Liver (tissue), 3 donors: ENCODE measurements around the gene LY6G6C.

Experiments used
- CTCF ChIP-seq: fragments of 150-350 bp; IDR thresholded peaks from 2 replicates; pipeline ENCODE4 v1.5.1; 2017; ENCODE audit warnings: improper control_type of control experiment, low read depth, low read length; ENCODE audit not compliant: missing input control
- EGR1 ChIP-seq, 2 donors: IDR thresholded peaks; 2 replicates each; pipeline ENCODE4 v1.6.1; 2016 to 2018; ENCODE audit warnings: antibody characterized with exemption in 2 of 2, low read depth in 2 of 2
- GABPA ChIP-seq, 2 donors: IDR thresholded peaks in 1 of 2; conservative IDR thresholded peaks in 1 of 2; 2 replicates each; pipeline ENCODE4 v1.6.1; 2016; ENCODE audit warnings: antibody characterized with exemption in 2 of 2, mild to moderate bottlenecking in 1 of 2, moderate library complexity in 1 of 2
- HNF4A ChIP-seq, 2 donors: conservative IDR thresholded peaks; 2 replicates each; pipeline ENCODE4 v1.6.1; 2016; ENCODE audit warnings: antibody characterized with exemption in 2 of 2, mild to moderate bottlenecking in 2 of 2
- JUND ChIP-seq, 2 donors: IDR thresholded peaks; 2 replicates each; pipeline ENCODE4 v1.6.1; 2016; ENCODE audit warnings: antibody characterized with exemption in 2 of 2
- MAX ChIP-seq: IDR thresholded peaks from 2 replicates; pipeline ENCODE4 v1.6.1; 2016; ENCODE audit warnings: antibody characterized with exemption
- RAD21 ChIP-seq, 2 donors: IDR thresholded peaks; 2 replicates each; pipeline ENCODE4 v1.6.1; 2016; ENCODE audit warnings: antibody characterized with exemption in 2 of 2, mild to moderate bottlenecking in 2 of 2
- REST ChIP-seq: IDR thresholded peaks from 2 replicates; pipeline ENCODE4 v1.6.1; 2016; ENCODE audit warnings: antibody characterized with exemption, mild to moderate bottlenecking
- RXRA ChIP-seq, 2 donors: IDR thresholded peaks; 2 replicates each; pipeline ENCODE4 v1.6.1; 2017 to 2018; ENCODE audit warnings: antibody characterized with exemption in 2 of 2, mild to moderate bottlenecking in 1 of 2
- SP1 ChIP-seq: IDR thresholded peaks from 2 replicates; pipeline ENCODE4 v1.6.1; 2018; ENCODE audit warnings: antibody characterized with exemption, mild to moderate bottlenecking
- TAF1 ChIP-seq: conservative IDR thresholded peaks from 2 replicates; pipeline ENCODE4 v1.6.1; 2016; ENCODE audit warnings: antibody characterized with exemption, mild to moderate bottlenecking
- donor health status: healthy.
- donor health status: healthy.

- TF ChIP-seq REST = no peak
- no peak for TF ChIP-seq CTCF
- TF ChIP-seq TAF1 = no peak
- TF ChIP-seq HNF4A (conservative IDR thresholded peaks at IDR 0.05) = no peak
- TF ChIP-seq SP1 = no peak
- no peak for TF ChIP-seq JUND (IDR thresholded peaks at IDR 0.05)
- no peak for TF ChIP-seq MAX
- TF ChIP-seq RXRA (IDR thresholded peaks at IDR 0.05) = no peak
- TF ChIP-seq RAD21 (IDR thresholded peaks at IDR 0.05) = no peak
- no peak for TF ChIP-seq EGR1 (IDR thresholded peaks at IDR 0.05; ENCODE audit: low read depth in 2 of 2)
- TF ChIP-seq GABPA (IDR thresholded peaks at IDR 0.05 in 1 of 2, conservative IDR thresholded peaks at IDR 0.05 in 1 of 2) = no peak
Observed at GRCh38 chr6:31710523-31711219, 10.9 kb downstream of the LY6G6C start.
